ENCODE measurements around the gene CRYGS.
"Not testable (repeated sequence)": the region's sequence is repeated elsewhere in the genome, so short reads cannot be mapped to it uniquely, and the experiment has no call there.

Gene CRYGS

GRCh38 chr3:186571644-186572013 is 27.4 kb upstream of the CRYGS start:
- H3K4me3 ChIP-seq (replicated peaks; ENCODE audit: low read depth, low read length): peak overlapping the region; percentile 93
- TF ChIP-seq CTCF (IDR thresholded peaks at IDR 0.05; ENCODE audit: low read depth, low read length, missing control alignments): no peak
- no peak for DNase-seq (ENCODE audit: extremely low read depth, low read depth)

- TF ChIP-seq CTCF (IDR thresholded peaks at IDR 0.05; ENCODE audit: low read depth, low read length, missing control alignments): no peak
- H3K4me3 ChIP-seq (replicated peaks; ENCODE audit: low read depth, low read length): peak overlapping the region; percentile 93
- DNase-seq (ENCODE audit: extremely low read depth, low read depth): no peak
Measured at GRCh38 chr3:186570941-186571643, 26.9 kb upstream of the CRYGS start.

GRCh38 chr3:186570096-186570940 is 26.1 kb upstream of the CRYGS start, which contains the start of gene DNAJB11:
TSS of gene DNAJB11 (plus strand) at chr3:186570720. CDS start at chr3:186570898, 178 bp downstream.
- no peak for TF ChIP-seq CTCF (IDR thresholded peaks at IDR 0.05; ENCODE audit: low read depth, low read length, missing control alignments)
- H3K4me3 ChIP-seq (replicated peaks; ENCODE audit: low read depth, low read length): peak within 1 kb of the TSS; percentile 93
- DNase-seq (ENCODE audit: extremely low read depth, low read depth): peak; percentile 99

- DNase-seq (ENCODE audit: extremely low read depth, low read depth): no peak
- peak overlapping the region; percentile 93 for H3K4me3 ChIP-seq (replicated peaks; ENCODE audit: low read depth, low read length)
- TF ChIP-seq CTCF (IDR thresholded peaks at IDR 0.05; ENCODE audit: low read depth, low read length, missing control alignments): no peak
Measured at GRCh38 chr3:186569779-186570095, 25.6 kb upstream of the CRYGS start.

GRCh38 chr3:186569361-186569760 is 25.2 kb upstream of the CRYGS start:
- DNase-seq (ENCODE audit: extremely low read depth, low read depth): not testable (repeated sequence)
- peak overlapping the region; percentile 93 for H3K4me3 ChIP-seq (replicated peaks; ENCODE audit: low read depth, low read length)

GRCh38 chr3:186567072-186567921 is 23.1 kb upstream of the CRYGS start, which contains the start of gene TBCCD1:
TSS of gene TBCCD1 (minus strand) at chr3:186567339. CDS start at chr3:186564329, 3,010 bp downstream.
- H3K4me3 ChIP-seq (replicated peaks; ENCODE audit: low read depth, low read length): peak within 1 kb of the TSS; percentile 75
- peak; percentile 70 for DNase-seq (ENCODE audit: extremely low read depth, low read depth)
- TF ChIP-seq CTCF (IDR thresholded peaks at IDR 0.05; ENCODE audit: low read depth, low read length, missing control alignments): no peak

GRCh38 chr3:186566772-186567071 is 22.5 kb upstream of the CRYGS start:
- H3K4me3 ChIP-seq (replicated peaks; ENCODE audit: low read depth, low read length): peak overlapping the region; percentile 75
- DNase-seq (ENCODE audit: extremely low read depth, low read depth): no peak
- no peak for TF ChIP-seq CTCF (IDR thresholded peaks at IDR 0.05; ENCODE audit: low read depth, low read length, missing control alignments)

All from HFF-Myc (cell line).